ENCODE measurements around the gene WDR33. TPM values are rescaled to one million over a fixed set of nuclear protein-coding genes. Genes with fewer than 3 reads are reported as not detected.

The WDR33 gene
- total RNA-seq, 2 donors from 2014 or later = 25.4 to 41.9 TPM

DNA sequence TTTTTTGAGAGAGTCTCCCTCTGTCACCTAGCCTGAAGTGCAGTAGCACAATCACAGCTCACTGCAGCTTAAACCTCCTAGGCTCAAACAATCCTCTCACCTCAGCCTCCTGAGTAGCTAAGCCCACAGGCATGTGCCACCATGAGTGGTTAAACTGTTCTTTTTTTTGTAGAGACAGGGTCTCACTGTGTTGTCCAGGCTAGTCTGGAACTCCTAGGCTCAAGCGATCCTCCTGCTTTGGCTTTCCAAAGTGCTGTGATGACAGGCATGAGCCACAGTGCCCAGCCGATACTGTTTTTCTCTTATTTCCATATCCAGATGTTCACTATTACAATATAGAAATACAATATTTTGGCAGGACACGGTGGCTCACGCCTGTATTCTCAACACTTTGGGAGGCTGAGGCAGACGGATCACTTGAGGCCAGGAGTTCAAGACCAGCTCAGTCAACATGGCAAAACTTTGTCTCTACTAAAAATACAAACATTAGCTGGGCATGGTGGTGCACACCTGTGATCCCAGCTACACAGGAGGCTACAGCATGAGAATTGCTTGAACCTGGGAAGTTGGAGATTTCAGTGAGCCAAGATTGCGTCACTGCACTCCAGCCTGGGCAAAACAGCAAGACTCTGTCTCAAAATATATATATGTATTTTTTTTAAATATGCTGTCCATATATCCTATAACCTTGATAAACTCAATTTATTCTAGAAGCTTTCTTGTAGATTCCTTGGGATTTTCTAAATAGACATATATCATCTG lies 24.7 kb downstream of the WDR33 start:
- intact Hi-C loops (cut with DNase I) = no loop called here
- Histone ChIP-seq H3K4me3 (no peak overlapping the region), H3K36me3 (no peaks in the 10 kb centered on the region), H3K27ac (no peak overlapping the region), H3K9me3 (no peaks in the 10 kb centered on the region), H3K4me1 (replicated peaks) (no peaks in the 10 kb centered on the region), H3K27me3 (replicated peaks; ENCODE audit: insufficient read depth) (no peaks in the 10 kb centered on the region)
- WGBS = 98% methylated on average over 6 of the region's 6 CpGs
- DNase-seq (ENCODE audit: low spot score) = no peak
- TF ChIP-seq POLR2AphosphoS5 (IDR thresholded peaks at IDR 0.05) = no peak
- no peak for TF ChIP-seq POLR2A (IDR thresholded peaks at IDR 0.05)
- TF ChIP-seq, protein P1, sequence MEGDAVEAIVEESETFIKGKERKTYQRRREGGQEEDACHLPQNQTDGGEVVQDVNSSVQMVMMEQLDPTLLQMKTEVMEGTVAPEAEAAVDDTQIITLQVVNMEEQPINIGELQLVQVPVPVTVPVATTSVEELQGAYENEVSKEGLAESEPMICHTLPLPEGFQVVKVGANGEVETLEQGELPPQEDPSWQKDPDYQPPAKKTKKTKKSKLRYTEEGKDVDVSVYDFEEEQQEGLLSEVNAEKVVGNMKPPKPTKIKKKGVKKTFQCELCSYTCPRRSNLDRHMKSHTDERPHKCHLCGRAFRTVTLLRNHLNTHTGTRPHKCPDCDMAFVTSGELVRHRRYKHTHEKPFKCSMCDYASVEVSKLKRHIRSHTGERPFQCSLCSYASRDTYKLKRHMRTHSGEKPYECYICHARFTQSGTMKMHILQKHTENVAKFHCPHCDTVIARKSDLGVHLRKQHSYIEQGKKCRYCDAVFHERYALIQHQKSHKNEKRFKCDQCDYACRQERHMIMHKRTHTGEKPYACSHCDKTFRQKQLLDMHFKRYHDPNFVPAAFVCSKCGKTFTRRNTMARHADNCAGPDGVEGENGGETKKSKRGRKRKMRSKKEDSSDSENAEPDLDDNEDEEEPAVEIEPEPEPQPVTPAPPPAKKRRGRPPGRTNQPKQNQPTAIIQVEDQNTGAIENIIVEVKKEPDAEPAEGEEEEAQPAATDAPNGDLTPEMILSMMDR (IDR thresholded peaks at IDR 0.05) = no peak

DNA sequence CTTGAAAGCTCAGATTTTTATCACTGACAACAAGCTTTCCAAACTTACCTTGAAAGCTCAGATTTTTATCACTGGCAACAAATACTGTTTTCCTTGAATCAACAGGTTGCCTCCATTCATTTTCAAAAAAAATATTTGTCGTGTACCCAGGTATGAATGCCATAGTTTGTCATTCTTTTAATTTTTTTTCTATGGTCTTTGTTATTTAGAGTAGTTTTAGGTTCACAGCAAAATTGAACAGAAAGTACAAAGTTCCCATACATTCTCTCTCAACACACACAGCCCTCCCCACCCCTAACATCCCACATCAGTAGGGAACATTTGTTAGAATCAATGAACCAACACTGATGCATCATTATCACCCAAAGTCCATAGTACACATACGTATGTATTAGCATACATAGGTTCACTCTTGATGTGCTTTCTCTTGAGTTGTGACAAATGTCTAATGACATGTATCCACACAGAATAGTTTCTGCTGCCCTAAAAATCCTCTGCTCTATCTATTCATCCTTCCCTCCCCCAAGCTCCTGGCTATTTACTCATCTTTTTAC lies 25.9 kb downstream of the WDR33 start:
- H3K9me3 ChIP-seq = no peaks in the 10 kb centered on the region
- TF ChIP-seq POLR2AphosphoS5 (IDR thresholded peaks at IDR 0.05) = no peak
- TF ChIP-seq, protein P1 (IDR thresholded peaks at IDR 0.05) = no peak
- TF ChIP-seq POLR2A (IDR thresholded peaks at IDR 0.05) = no peak
- intact Hi-C loops (cut with DNase I) = no loop called here
- H3K27ac ChIP-seq = no peak overlapping the region
- WGBS = 46% methylated on average over 2 of the region's 2 CpGs
- no peaks in the 10 kb centered on the region for H3K4me1 ChIP-seq (replicated peaks)
- DNase-seq (ENCODE audit: low spot score) = no peak
- H3K4me3 ChIP-seq = no peak overlapping the region
- no peaks in the 10 kb centered on the region for H3K36me3 ChIP-seq
- H3K27me3 ChIP-seq (replicated peaks; ENCODE audit: insufficient read depth) = no peaks in the 10 kb centered on the region

DNA sequence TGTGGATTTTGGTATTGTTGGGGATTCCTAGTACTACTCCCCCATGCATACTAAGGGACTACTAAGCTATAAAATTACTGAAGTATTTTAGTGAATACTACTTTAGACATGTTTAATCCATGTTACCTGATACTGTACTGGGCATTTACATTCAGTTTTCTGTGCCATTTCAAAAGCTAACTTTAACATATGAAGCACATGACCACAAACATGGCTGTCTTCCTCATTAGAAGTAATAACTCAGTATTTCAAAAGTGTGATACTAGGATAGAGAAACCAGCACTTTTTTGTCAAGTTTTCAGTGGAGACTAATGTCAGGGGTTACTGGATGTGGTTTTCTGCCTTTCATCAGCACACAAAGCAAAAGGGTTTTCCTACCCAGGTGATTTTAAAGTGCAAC lies 27.9 kb downstream of the WDR33 start:
- H3K27ac ChIP-seq = no peak overlapping the region
- H3K4me1 ChIP-seq (replicated peaks) = no peaks in the 10 kb centered on the region
- intact Hi-C loops (cut with DNase I) = no loop called here
- H3K27me3 ChIP-seq (replicated peaks; ENCODE audit: insufficient read depth) = no peaks in the 10 kb centered on the region
- H3K36me3 ChIP-seq = no peaks in the 10 kb centered on the region
- TF ChIP-seq POLR2A (IDR thresholded peaks at IDR 0.05) (no peak), POLR2AphosphoS5 (IDR thresholded peaks at IDR 0.05) (no peak)
- TF ChIP-seq, protein P1 (IDR thresholded peaks at IDR 0.05) = no peak
- no peaks in the 10 kb centered on the region for H3K9me3 ChIP-seq
- DNase-seq (ENCODE audit: low spot score) = no peak
- H3K4me3 ChIP-seq = no peak overlapping the region

DNA sequence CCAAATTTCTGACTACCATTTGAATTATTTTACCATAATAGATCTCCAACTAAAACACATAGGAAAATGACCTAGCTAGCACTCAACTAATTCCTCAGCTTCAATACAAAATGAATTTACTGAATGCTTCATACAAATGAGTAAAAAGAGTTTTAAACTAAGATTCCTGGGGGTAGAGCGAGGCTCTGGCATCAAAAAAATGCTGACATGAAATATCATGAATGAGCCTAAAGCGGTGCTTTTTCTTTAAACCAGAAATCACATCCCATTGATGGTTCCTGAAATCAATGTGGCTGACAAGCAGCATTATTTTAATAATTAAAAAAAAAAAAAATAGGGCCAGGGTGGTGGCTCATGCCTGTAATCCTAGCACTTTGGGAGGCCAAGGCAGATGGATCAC lies 32.1 kb downstream of the WDR33 start:
- no peak for TF ChIP-seq POLR2AphosphoS5 (IDR thresholded peaks at IDR 0.05)
- TF ChIP-seq, protein P1 (IDR thresholded peaks at IDR 0.05) = no peak
- TF ChIP-seq POLR2A (IDR thresholded peaks at IDR 0.05) = no peak
- no peak for DNase-seq (ENCODE audit: low spot score)

DNA sequence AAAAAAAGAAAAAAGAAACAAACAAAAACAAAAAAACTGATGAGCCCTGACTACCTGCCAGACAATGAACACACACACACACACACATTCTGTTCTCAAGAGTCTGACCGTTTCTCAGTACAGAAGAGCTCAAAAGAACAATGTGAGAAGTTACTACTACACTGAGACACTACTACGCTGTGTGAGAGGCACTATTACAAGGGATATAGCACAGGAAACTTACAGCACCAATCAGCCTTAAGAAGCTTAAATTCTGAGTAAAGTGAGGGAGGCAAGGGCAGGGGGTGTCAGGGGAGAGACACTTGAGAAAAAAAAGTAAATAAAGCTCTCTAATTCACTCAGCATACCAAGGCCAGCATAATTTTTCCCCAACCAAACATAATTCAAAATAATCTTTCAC lies 32.5 kb downstream of the WDR33 start:
- Histone ChIP-seq H3K9me3 (no peaks in the 10 kb centered on the region), H3K36me3 (no peaks in the 10 kb centered on the region), H3K4me1 (replicated peaks) (no peaks in the 10 kb centered on the region), H3K27ac (no peak overlapping the region), H3K4me3 (no peak overlapping the region), H3K27me3 (replicated peaks; ENCODE audit: insufficient read depth) (no peaks in the 10 kb centered on the region)
- WGBS = 84% methylated on average over 2 of the region's 2 CpGs
- DNase-seq (ENCODE audit: low spot score) = no peak
- TF ChIP-seq, protein P1 (IDR thresholded peaks at IDR 0.05) = no peak
- TF ChIP-seq POLR2AphosphoS5 (IDR thresholded peaks at IDR 0.05) (no peak), POLR2A (IDR thresholded peaks at IDR 0.05) (no peak)
- intact Hi-C loops (cut with DNase I) = no loop called here

More for the DNA sequence above, 32.1 kb downstream of the WDR33 start:
- H3K4me3 ChIP-seq = no peak overlapping the region
- H3K27me3 ChIP-seq (replicated peaks; ENCODE audit: insufficient read depth) = no peaks in the 10 kb centered on the region
- WGBS = 96% methylated on average over 2 of the region's 2 CpGs
- H3K4me1 ChIP-seq (replicated peaks) = no peaks in the 10 kb centered on the region
- H3K36me3 ChIP-seq = no peaks in the 10 kb centered on the region
- H3K27ac ChIP-seq = no peak overlapping the region
- intact Hi-C loops (cut with DNase I) = no loop called here
- H3K9me3 ChIP-seq = no peaks in the 10 kb centered on the region
